Measurements from ENCODE around the gene C1orf21. TPM values are rescaled to one million over a fixed set of nuclear protein-coding genes. Genes with fewer than 3 reads are reported as not detected.

The C1orf21 gene
- total RNA-seq, 4 donors from 2014 or later = 24.0 to 43.0 (median 40.3) TPM

GRCh38 chr1:184539580-184539979 lies 152.8 kb downstream of the C1orf21 start:
- ATAC-seq (ENCODE audit: low FRiP score) (no peak), DNase-seq (ENCODE audit: low spot score) (no peak)
- TF ChIP-seq CTCF (IDR thresholded peaks at IDR 0.05) = no peak

GRCh38 chr1:184541537-184542152 lies 154.8 kb downstream of the C1orf21 start:
- DNase-seq (ENCODE audit: low spot score) = no peak
- TF ChIP-seq CTCF (IDR thresholded peaks at IDR 0.05) = no peak
- no peak for ATAC-seq (ENCODE audit: low FRiP score)

GRCh38 chr1:184542291-184542690 lies 155.5 kb downstream of the C1orf21 start:
- ATAC-seq (ENCODE audit: low FRiP score) (no peak), DNase-seq (ENCODE audit: low spot score) (no peak)
- no peak for TF ChIP-seq CTCF (IDR thresholded peaks at IDR 0.05)

- no peak for TF ChIP-seq CTCF (IDR thresholded peaks at IDR 0.05)
- no peak for DNase-seq (ENCODE audit: low spot score)
- no peak for ATAC-seq (ENCODE audit: low FRiP score)
Measured at GRCh38 chr1:184545601-184546000, 158.8 kb downstream of the C1orf21 start.

GRCh38 chr1:184552446-184552845 lies 165.6 kb downstream of the C1orf21 start:
- no peak for ATAC-seq (ENCODE audit: low FRiP score)
- no peak for DNase-seq (ENCODE audit: low spot score)
- no peak for TF ChIP-seq CTCF (IDR thresholded peaks at IDR 0.05)

GRCh38 chr1:184553845-184554244 lies 167.0 kb downstream of the C1orf21 start:
- ATAC-seq (ENCODE audit: low FRiP score) = no peak
- no peak for TF ChIP-seq CTCF (IDR thresholded peaks at IDR 0.05)

More at GRCh38 chr1:184553845-184554244, 167.0 kb downstream of the C1orf21 start:
- DNase-seq (ENCODE audit: low spot score) = no peak

Data from omental fat pad (tissue), 4 donors.